Measurements from ENCODE around the gene TCF7L2.

Gene TCF7L2

DNA sequence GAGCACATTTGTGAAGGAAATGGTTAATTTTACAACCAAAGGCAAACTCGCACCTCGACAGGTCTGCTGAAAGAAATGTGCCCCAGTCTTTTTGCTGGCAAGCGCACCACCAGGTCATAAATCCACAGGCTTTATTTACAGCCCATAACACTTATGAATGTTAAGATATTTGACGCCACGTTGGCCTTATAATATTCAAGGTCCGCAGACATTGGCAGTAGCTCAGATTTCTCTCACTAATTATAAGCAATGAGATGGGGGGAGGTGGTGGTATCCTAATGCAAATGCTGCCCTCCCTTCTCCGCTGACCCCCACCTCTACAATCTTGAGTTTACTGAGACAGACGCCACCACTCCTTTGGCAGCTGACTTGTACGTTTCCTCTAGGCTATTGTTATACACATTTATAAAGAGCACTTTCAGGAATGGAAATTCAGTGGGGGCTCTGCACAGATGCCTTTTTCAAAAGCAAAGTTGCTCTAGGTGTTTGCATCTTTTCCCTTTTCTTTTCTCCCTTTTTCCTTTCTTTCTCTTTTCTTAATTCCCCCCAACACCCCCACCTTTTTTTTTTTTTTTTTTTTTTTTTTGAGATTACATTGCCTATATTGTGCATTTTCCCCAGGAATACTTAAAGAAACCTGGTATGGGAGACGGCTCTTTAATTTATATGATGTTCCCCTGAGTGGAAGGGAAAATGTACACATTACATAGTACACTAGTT lies 6.7 kb downstream of the TCF7L2 start:
- TF ChIP-seq, protein P1, sequence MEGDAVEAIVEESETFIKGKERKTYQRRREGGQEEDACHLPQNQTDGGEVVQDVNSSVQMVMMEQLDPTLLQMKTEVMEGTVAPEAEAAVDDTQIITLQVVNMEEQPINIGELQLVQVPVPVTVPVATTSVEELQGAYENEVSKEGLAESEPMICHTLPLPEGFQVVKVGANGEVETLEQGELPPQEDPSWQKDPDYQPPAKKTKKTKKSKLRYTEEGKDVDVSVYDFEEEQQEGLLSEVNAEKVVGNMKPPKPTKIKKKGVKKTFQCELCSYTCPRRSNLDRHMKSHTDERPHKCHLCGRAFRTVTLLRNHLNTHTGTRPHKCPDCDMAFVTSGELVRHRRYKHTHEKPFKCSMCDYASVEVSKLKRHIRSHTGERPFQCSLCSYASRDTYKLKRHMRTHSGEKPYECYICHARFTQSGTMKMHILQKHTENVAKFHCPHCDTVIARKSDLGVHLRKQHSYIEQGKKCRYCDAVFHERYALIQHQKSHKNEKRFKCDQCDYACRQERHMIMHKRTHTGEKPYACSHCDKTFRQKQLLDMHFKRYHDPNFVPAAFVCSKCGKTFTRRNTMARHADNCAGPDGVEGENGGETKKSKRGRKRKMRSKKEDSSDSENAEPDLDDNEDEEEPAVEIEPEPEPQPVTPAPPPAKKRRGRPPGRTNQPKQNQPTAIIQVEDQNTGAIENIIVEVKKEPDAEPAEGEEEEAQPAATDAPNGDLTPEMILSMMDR (IDR thresholded peaks at IDR 0.05; ENCODE audit: low read depth, low read length, missing control alignments): no peak
- DNase-seq (ENCODE audit: extremely low read depth, low read depth): no peak
- peak overlapping the region; percentile 21 for H3K4me3 ChIP-seq (replicated peaks; ENCODE audit: low read depth, low read length)

DNA sequence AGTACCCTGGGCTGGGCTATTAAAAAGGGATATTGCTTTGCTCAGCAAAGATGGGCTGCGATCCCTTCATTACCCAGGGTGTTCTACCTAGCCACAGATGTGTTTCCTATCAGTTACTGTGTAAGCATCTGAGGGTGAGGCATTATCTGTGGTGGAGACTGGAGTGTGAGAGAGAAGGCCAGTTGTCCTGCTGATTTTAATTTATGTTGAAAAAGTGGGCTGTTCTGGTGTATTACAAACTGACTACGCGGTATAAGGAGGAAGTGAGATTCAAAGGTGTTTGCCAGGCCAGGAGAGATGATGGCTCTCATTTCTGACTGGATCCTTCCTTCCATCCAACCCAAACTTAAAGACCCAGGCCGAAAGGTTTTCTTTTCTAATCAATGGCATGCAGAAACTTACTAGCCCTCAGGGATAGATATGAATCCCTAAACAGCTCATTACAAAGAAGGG lies 7.6 kb downstream of the TCF7L2 start:
- TF ChIP-seq, protein P1 (IDR thresholded peaks at IDR 0.05; ENCODE audit: low read depth, low read length, missing control alignments): no peak
- H3K4me3 ChIP-seq (replicated peaks; ENCODE audit: low read depth, low read length): peak overlapping the region; percentile 26
- no peak for DNase-seq (ENCODE audit: extremely low read depth, low read depth)

DNA sequence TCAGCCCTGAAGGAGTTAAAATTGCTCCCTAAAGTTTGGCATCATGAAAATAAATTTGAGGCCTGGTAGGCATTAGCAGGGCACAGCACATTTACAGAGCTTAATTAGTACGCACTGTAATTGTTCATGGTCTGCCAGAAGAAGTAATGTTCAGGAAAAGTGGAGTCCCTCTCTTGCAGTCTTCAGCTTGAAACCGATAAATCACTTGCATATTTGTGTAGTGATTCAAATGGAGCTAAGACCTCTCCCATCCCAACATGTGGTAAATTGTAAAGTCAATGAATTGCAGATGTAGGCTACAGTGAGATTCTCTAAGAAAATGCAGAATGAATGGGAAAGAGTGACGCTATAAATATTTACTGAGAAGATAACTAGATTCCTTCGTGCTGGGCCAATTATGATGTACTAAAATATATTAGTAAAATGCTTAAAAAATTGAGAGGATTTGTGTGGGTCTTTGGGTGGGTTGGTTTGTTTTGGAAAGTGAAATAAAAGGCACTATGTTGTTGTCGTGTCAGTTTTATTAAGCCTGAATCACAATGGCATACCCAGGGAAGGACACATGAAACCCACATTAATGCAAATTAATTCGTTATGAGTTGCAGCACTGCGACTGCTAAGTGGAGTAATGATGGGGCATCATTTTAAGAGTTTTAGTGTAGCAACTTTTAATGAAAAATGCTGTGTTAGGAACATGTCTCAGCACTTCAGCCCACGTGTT lies 8.4 kb downstream of the TCF7L2 start:
- TF ChIP-seq, protein P1 (IDR thresholded peaks at IDR 0.05; ENCODE audit: low read depth, low read length, missing control alignments): no peak
- DNase-seq (ENCODE audit: extremely low read depth, low read depth): peak; percentile 90
- peak overlapping the region; percentile 26 for H3K4me3 ChIP-seq (replicated peaks; ENCODE audit: low read depth, low read length)

DNA sequence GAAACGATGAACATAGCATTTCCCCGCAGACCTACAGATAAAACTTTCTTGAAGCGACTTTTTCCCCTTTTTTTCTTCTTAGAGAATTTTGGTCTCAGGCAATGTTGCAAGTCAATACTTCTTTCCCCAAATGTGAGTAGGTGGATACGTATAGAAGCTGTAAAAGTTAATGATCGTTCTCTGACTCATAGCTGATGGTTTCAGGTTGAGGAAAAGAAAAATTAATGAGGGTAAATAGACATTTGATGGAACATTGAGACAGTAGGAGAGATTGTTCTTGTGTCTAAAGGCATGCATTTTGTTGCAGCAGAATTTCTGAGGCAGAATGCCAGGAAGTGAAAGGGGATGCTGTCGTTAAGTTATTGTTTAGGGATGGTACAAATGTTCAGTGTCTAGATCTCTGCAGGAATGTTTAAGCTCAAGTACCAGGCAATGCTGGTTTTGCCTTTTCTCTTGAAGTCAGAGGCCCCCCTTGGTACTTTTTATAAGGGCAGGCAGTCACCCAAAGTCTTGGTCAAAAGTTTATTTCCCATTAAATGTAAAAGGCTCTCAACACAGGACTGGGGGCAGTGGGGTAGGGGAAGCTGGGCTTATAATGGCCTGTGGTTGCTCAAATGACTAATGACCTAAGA lies 9.3 kb downstream of the TCF7L2 start:
- no peak for DNase-seq (ENCODE audit: extremely low read depth, low read depth)
- TF ChIP-seq, protein P1 (IDR thresholded peaks at IDR 0.05; ENCODE audit: low read depth, low read length, missing control alignments): no peak
- H3K4me3 ChIP-seq (replicated peaks; ENCODE audit: low read depth, low read length): no peak overlapping the region

DNA sequence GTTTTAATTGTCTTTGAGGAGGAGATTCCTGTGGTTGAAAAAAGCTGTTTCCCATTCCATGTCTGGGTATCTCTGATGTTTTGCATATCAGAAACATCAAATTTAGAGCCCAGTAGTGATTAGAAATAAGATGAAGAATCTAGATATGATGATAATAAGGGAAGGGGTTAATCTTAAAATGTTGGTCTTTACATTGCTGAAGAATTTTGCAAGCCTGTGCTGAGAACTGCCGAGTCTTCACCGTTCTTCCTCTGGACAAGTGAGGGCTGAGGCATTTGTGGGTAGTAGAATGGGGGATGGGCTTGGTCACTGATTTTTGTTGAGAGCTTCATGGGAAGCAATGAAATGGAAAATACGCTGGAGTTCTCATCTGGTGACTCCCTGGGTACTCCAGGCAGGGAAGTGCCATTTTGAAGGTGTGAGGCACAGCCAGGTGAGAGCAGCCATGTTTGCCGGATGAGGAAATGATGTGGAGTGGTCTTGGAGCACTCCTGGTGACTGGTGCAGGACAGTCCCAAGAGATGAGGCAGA lies 10.2 kb downstream of the TCF7L2 start:
- no peak for DNase-seq (ENCODE audit: extremely low read depth, low read depth)
- H3K4me3 ChIP-seq (replicated peaks; ENCODE audit: low read depth, low read length): no peak overlapping the region
- TF ChIP-seq, protein P1 (IDR thresholded peaks at IDR 0.05; ENCODE audit: low read depth, low read length, missing control alignments): no peak

DNA sequence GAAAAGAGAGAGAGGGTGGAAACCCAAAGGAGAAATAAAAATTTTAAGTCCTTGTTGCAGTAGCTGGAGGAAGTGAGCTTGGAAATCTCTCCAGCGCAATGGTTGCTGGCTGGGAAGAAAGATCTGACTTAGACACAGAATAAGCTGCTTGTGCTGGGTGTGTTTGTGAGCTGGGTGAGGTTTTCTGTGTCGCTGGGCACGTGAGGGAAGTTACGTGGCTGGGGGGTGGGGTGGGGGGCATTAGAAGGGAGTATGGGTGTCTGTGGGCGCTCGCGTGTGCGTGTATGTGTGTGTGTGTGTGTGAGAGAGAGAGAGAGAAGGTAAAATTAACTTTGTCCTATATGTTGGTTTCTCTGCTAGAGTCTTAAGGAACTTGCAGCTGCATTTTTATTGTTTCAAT lies 11.6 kb downstream of the TCF7L2 start:
- H3K4me3 ChIP-seq (replicated peaks; ENCODE audit: low read depth, low read length): no peak overlapping the region
- TF ChIP-seq, protein P1 (IDR thresholded peaks at IDR 0.05; ENCODE audit: low read depth, low read length, missing control alignments): no peak
- no peak for DNase-seq (ENCODE audit: extremely low read depth, low read depth)

Data from HFF-Myc (cell line).